ENCODE data around the gene CHIC2. TPM values are rescaled to one million over a fixed set of nuclear protein-coding genes. Genes with fewer than 3 reads are reported as not detected.

CHIC2 gene
- polyA plus RNA-seq, 1 donor from 2014 or later: 58.5 TPM

- no peak for TF ChIP-seq POLR2AphosphoS5 (IDR thresholded peaks at IDR 0.05)
- TF ChIP-seq REST (IDR thresholded peaks at IDR 0.05; ENCODE audit: borderline replicate concordance): no peak
- no peak for TF ChIP-seq CTCF (IDR thresholded peaks at IDR 0.05; ENCODE audit: poor library complexity, severe bottlenecking)
- no peak for TF ChIP-seq EP300 (conservative IDR thresholded peaks at IDR 0.05; ENCODE audit: poor library complexity, severe bottlenecking)
- no peak for TF ChIP-seq MXI1 (conservative IDR thresholded peaks at IDR 0.05; ENCODE audit: poor library complexity, severe bottlenecking)
- no peak for TF ChIP-seq EZH2 (IDR thresholded peaks at IDR 0.05; ENCODE audit: borderline replicate concordance, insufficient read depth, low read length, poor library complexity, severe bottlenecking)
- no peak for TF ChIP-seq RAD21 (conservative IDR thresholded peaks at IDR 0.05)
- no peak for TF ChIP-seq SMC3 (conservative IDR thresholded peaks at IDR 0.05; ENCODE audit: poor library complexity)
- no peaks in the 10 kb centered on the region for H3K79me2 ChIP-seq (replicated peaks; ENCODE audit: insufficient read depth, low read length)
- H3K9me2 ChIP-seq (ENCODE audit: insufficient read depth, low read length): no peaks in the 10 kb centered on the region
- no peak overlapping the region for H2AFZ ChIP-seq (ENCODE audit: low read depth, low read length)
- H3K9ac ChIP-seq (ENCODE audit: low read length): no peak overlapping the region
- H3F3A ChIP-seq (ENCODE audit: insufficient read depth, low read length, poor library complexity, severe bottlenecking): no peaks in the 10 kb centered on the region
- H3K36me3 ChIP-seq (ENCODE audit: insufficient read depth, low read length): no peaks in the 10 kb centered on the region
- H3K4me3 ChIP-seq (ENCODE audit: low read length): no peak overlapping the region
- no peak overlapping the region for H3K4me2 ChIP-seq (ENCODE audit: low read length)
- H3K27ac ChIP-seq (ENCODE audit: low read length): no peak overlapping the region
- H3K9me3 ChIP-seq (ENCODE audit: low read length): no peaks in the 10 kb centered on the region
- no peaks in the 10 kb centered on the region for H3K27me3 ChIP-seq (ENCODE audit: insufficient read depth, low read depth, low read length)
- no peaks in the 10 kb centered on the region for H4K20me1 ChIP-seq (ENCODE audit: insufficient read depth)
These were observed 12.3 kb upstream of the CHIC2 start for GRCh38 chr4:54076673-54077072.

GRCh38 chr4:54074381-54074780 is 10.0 kb upstream of the CHIC2 start:
- Histone ChIP-seq H3K27me3 (ENCODE audit: insufficient read depth, low read depth, low read length) (no peaks in the 10 kb centered on the region), H2AFZ (ENCODE audit: low read depth, low read length) (no peak overlapping the region), H3K36me3 (ENCODE audit: insufficient read depth, low read length) (no peaks in the 10 kb centered on the region), H3K79me2 (replicated peaks; ENCODE audit: insufficient read depth, low read length) (no peaks in the 10 kb centered on the region), H3K4me2 (ENCODE audit: low read length) (no peak overlapping the region), H3F3A (ENCODE audit: insufficient read depth, low read length, poor library complexity, severe bottlenecking) (no peaks in the 10 kb centered on the region), H3K27ac (ENCODE audit: low read length) (no peak overlapping the region), H3K9me2 (ENCODE audit: insufficient read depth, low read length) (no peaks in the 10 kb centered on the region), H3K9me3 (ENCODE audit: low read length) (no peaks in the 10 kb centered on the region), H3K4me3 (ENCODE audit: low read length) (no peak overlapping the region), H3K9ac (ENCODE audit: low read length) (no peak overlapping the region), H4K20me1 (ENCODE audit: insufficient read depth) (no peaks in the 10 kb centered on the region)
- TF ChIP-seq POLR2AphosphoS5 (IDR thresholded peaks at IDR 0.05): no peak
- no peak for TF ChIP-seq CTCF (IDR thresholded peaks at IDR 0.05; ENCODE audit: poor library complexity, severe bottlenecking)
- no peak for TF ChIP-seq TAF1 (IDR thresholded peaks at IDR 0.05; ENCODE audit: low read depth)
- no peak for TF ChIP-seq RAD21 (conservative IDR thresholded peaks at IDR 0.05)
- TF ChIP-seq EP300 (conservative IDR thresholded peaks at IDR 0.05; ENCODE audit: poor library complexity, severe bottlenecking): no peak
- no peak for TF ChIP-seq EZH2 (IDR thresholded peaks at IDR 0.05; ENCODE audit: borderline replicate concordance, insufficient read depth, low read length, poor library complexity, severe bottlenecking)
- no peak for TF ChIP-seq SMC3 (conservative IDR thresholded peaks at IDR 0.05; ENCODE audit: poor library complexity)
- TF ChIP-seq MXI1 (conservative IDR thresholded peaks at IDR 0.05; ENCODE audit: poor library complexity, severe bottlenecking): no peak
- no peak for TF ChIP-seq REST (IDR thresholded peaks at IDR 0.05; ENCODE audit: borderline replicate concordance)
